ENCODE results near the gene FGF10.
A peak's percentile ranks its signal among the peaks of the same experiment; 100 is the strongest.

Gene FGF10

GRCh38 chr5:44334622-44335021 is 54.6 kb downstream of the FGF10 start:
- no peak for TF ChIP-seq CTCF (IDR thresholded peaks at IDR 0.05; ENCODE audit: low read depth, low read length)
- H3K4me3 ChIP-seq (replicated peaks in 1 of 2; ENCODE audit: low read depth in 2 of 2, low read length in 2 of 2), result no peak overlapping the region
- no peak for DNase-seq (ENCODE audit: low read depth in 2 of 2)

- H3K4me3 ChIP-seq (replicated peaks in 1 of 2; ENCODE audit: low read depth in 2 of 2, low read length in 2 of 2), result no peak overlapping the region
- peak; percentile 62 for TF ChIP-seq CTCF (IDR thresholded peaks at IDR 0.05; ENCODE audit: low read depth, low read length)
- peak; percentile 66 to 70 for DNase-seq (ENCODE audit: low read depth in 2 of 2)
These were observed 56.8 kb downstream of the FGF10 start for GRCh38 chr5:44332285-44332971.

- TF ChIP-seq CTCF (IDR thresholded peaks at IDR 0.05; ENCODE audit: low read depth, low read length), result no peak
- peak in 1 of 2 donors; percentile 0 for DNase-seq (ENCODE audit: low read depth in 2 of 2)
- H3K4me3 ChIP-seq (replicated peaks in 1 of 2; ENCODE audit: low read depth in 2 of 2, low read length in 2 of 2), result no peak overlapping the region
These were observed 57.7 kb downstream of the FGF10 start for GRCh38 chr5:44331471-44332050.

GRCh38 chr5:44329716-44330115 is 59.5 kb downstream of the FGF10 start:
- no peak for DNase-seq (ENCODE audit: low read depth in 2 of 2)
- no peak overlapping the region for H3K4me3 ChIP-seq (replicated peaks in 1 of 2; ENCODE audit: low read depth in 2 of 2, low read length in 2 of 2)
- no peak for TF ChIP-seq CTCF (IDR thresholded peaks at IDR 0.05; ENCODE audit: low read depth, low read length)

- DNase-seq (ENCODE audit: low read depth in 2 of 2), result no peak
- no peak for TF ChIP-seq CTCF (IDR thresholded peaks at IDR 0.05; ENCODE audit: low read depth, low read length)
- H3K4me3 ChIP-seq (replicated peaks in 1 of 2; ENCODE audit: low read depth in 2 of 2, low read length in 2 of 2), result no peak overlapping the region
These were observed 68.0 kb downstream of the FGF10 start for GRCh38 chr5:44321144-44321725.

GRCh38 chr5:44320188-44320587 is 69.0 kb downstream of the FGF10 start:
- no peak for TF ChIP-seq CTCF (IDR thresholded peaks at IDR 0.05; ENCODE audit: low read depth, low read length)
- H3K4me3 ChIP-seq (replicated peaks in 1 of 2; ENCODE audit: low read depth in 2 of 2, low read length in 2 of 2), result no peak overlapping the region
- no peak for DNase-seq (ENCODE audit: low read depth in 2 of 2)
